Suprapubic skin (tissue), 4 donors: ENCODE data around the gene SMC2. TPM values are rescaled to one million over a fixed set of nuclear protein-coding genes. Genes with fewer than 3 reads are reported as not detected.
A peak's percentile ranks its signal among the peaks of the same experiment; 100 is the strongest.

Experiments used
- DNase-seq, 2 donors: peaks; one replicate each; pipeline ENCODE4 v3.0.0-alpha.2; 2019; ENCODE audit warnings: low spot score in 2 of 2
- H3K27ac ChIP-seq: fragments of 200-600 bp; sonication (generic); one replicate; pipeline ENCODE4 v1.5.1; 2019
- H3K27me3 ChIP-seq: fragments of 200-600 bp; sonication (generic); one replicate; pipeline ENCODE4 v1.5.1; 2019
- H3K36me3 ChIP-seq: fragments of 200-600 bp; sonication (generic); one replicate; pipeline ENCODE4 v1.5.1; 2019
- H3K4me1 ChIP-seq: fragments of 200-600 bp; sonication (generic); one replicate; pipeline ENCODE4 v1.5.1; 2019
- H3K4me3 ChIP-seq: fragments of 200-600 bp; sonication (generic); one replicate; pipeline ENCODE4 v1.5.1; 2019; ENCODE audit warnings: mild to moderate bottlenecking
- H3K9me3 ChIP-seq: fragments of 200-600 bp; sonication (generic); one replicate; pipeline ENCODE4 v1.5.1; 2019
- EP300 ChIP-seq: sonication (generic); formaldehyde crosslinking; IDR thresholded peaks from one replicate; pipeline ENCODE4 v1.6.1; 2017; ENCODE audit warnings: antibody characterized with exemption
- POLR2A ChIP-seq, 2 donors: fragments of 450-650 bp; IDR thresholded peaks; one replicate each; pipeline ENCODE4 v1.6.1; 2017; ENCODE audit warnings: antibody characterized with exemption in 2 of 2, mild to moderate bottlenecking in 2 of 2, moderate library complexity in 2 of 2
- POLR2AphosphoS5 ChIP-seq, 3 donors: sonication (generic); formaldehyde crosslinking; IDR thresholded peaks; one replicate each; pipeline ENCODE4 v1.6.1; 2017; ENCODE audit warnings: antibody characterized with exemption in 3 of 3
- WGBS: methylation state at CpG from one replicate; pipeline ENCODE4 v1.1.5; 2018; 5-methylcytosine and 5-hydroxymethylcytosine counted together
- total RNA-seq, 4 donors: library from RNA; depleted of rRNA; stranded (reverse); fragments of >200 nt; gene quantifications; one replicate each; pipeline ENCODE4 v1.1.0, GENCODE V29; 2016
- TF ChIP-seq, protein P1 (sequence below), 2 donors: fragments of 200-600 bp in 1 of 2; fragments of 450-650 bp in 1 of 2; sonication (generic) in 1 of 2; IDR thresholded peaks; one replicate each; pipeline ENCODE4 v1.5.1; 2016 to 2019; ENCODE audit warnings: antibody characterized with exemption in 2 of 2, mild to moderate bottlenecking in 1 of 2, moderate library complexity in 1 of 2

The SMC2 gene
- total RNA-seq, 4 donors from 2014 or later, result 7.7 to 9.7 (median 8.4) TPM

DNA sequence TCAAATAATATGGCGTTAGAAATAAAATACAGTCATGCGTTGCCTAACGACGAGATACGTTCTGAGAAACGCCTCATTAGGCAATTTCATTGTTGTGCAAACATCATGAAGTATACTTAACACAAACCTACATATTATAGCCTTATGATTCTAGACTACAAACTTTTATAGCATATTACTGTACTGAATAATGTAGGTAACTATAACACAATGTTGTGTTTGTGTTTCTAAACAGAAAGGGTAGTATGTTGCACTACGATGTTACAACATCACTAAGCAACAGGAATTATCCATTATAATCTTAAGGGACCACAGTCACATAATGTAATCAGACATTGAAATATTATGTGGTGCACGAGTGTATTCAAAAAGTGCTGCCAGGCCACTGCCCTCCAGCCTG lies 3.0 kb upstream of the SMC2 start:
- TF ChIP-seq POLR2A (IDR thresholded peaks at IDR 0.05), result no peak
- no peak for TF ChIP-seq EP300
- no peak for TF ChIP-seq POLR2AphosphoS5 (IDR thresholded peaks at IDR 0.05)
- TF ChIP-seq, protein P1, sequence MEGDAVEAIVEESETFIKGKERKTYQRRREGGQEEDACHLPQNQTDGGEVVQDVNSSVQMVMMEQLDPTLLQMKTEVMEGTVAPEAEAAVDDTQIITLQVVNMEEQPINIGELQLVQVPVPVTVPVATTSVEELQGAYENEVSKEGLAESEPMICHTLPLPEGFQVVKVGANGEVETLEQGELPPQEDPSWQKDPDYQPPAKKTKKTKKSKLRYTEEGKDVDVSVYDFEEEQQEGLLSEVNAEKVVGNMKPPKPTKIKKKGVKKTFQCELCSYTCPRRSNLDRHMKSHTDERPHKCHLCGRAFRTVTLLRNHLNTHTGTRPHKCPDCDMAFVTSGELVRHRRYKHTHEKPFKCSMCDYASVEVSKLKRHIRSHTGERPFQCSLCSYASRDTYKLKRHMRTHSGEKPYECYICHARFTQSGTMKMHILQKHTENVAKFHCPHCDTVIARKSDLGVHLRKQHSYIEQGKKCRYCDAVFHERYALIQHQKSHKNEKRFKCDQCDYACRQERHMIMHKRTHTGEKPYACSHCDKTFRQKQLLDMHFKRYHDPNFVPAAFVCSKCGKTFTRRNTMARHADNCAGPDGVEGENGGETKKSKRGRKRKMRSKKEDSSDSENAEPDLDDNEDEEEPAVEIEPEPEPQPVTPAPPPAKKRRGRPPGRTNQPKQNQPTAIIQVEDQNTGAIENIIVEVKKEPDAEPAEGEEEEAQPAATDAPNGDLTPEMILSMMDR (IDR thresholded peaks at IDR 0.05), result no peak
- Histone ChIP-seq H3K4me3 (no peak overlapping the region), H3K4me1 (peaks cover 24% of the 10 kb centered on the region), H3K27me3 (no peaks in the 10 kb centered on the region), H3K36me3 (no peaks in the 10 kb centered on the region), H3K27ac (no peak overlapping the region), H3K9me3 (no peaks in the 10 kb centered on the region)
- 71% methylated on average over 8 of the region's 8 CpGs for WGBS
- DNase-seq, result no peak

DNA sequence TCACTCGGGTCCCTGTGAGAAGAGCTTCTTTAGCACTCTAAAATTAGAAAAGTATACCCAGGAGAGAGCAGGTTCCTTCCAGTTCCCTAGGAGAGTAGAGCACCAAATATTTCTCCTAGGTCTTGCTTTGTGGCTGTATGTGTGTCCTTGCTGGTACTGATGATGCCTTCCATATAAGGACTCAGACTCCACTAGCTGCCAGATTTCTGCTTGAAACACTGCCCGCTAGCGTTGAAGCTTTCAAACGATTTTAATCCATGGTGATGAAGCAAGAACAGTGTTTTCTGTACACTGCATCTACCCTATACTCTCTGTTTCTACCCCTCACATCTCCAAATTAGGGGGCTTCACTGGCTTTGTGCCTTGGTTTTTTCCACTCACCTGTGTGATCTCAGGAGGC lies 2.4 kb upstream of the SMC2 start:
- no peaks in the 10 kb centered on the region for H3K9me3 ChIP-seq
- no peaks in the 10 kb centered on the region for H3K36me3 ChIP-seq
- H3K27ac ChIP-seq, result no peak overlapping the region
- no peaks in the 10 kb centered on the region for H3K27me3 ChIP-seq
- H3K4me3 ChIP-seq, result no peak overlapping the region
- TF ChIP-seq, protein P1 (IDR thresholded peaks at IDR 0.05), result no peak
- TF ChIP-seq EP300, result no peak
- TF ChIP-seq POLR2A (IDR thresholded peaks at IDR 0.05), result no peak
- no peak for TF ChIP-seq POLR2AphosphoS5 (IDR thresholded peaks at IDR 0.05)
- no peak for DNase-seq
- WGBS, result 57% methylated on average over 4 of the region's 4 CpGs
- peaks cover 24% of the 10 kb centered on the region for H3K4me1 ChIP-seq

DNA sequence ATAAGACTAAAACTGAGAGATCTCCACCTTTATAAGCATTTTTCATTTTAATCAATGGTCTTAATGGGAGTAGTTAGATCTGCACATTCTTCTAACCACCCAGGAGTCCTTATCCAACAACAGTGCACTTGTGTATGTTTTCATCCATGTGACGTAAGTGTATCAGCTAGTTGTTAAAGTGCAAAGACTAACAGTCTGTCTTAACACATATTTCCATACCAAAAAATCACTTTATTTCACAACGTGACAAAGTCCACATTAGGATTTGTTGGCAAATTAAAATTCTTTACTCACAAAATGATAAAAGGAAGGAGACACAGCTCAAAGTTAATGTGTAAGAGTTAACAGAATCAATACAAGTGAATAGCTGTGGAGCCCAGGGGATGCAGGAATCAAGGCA lies 1.9 kb upstream of the SMC2 start:
- Histone ChIP-seq H3K36me3 (no peaks in the 10 kb centered on the region), H3K27me3 (no peaks in the 10 kb centered on the region), H3K27ac (no peak overlapping the region), H3K4me3 (no peak overlapping the region), H3K9me3 (no peaks in the 10 kb centered on the region), H3K4me1 (peaks cover 24% of the 10 kb centered on the region)
- no peak for DNase-seq
- TF ChIP-seq POLR2A (IDR thresholded peaks at IDR 0.05) (no peak), POLR2AphosphoS5 (IDR thresholded peaks at IDR 0.05) (no peak), EP300 (no peak)
- TF ChIP-seq, protein P1 (IDR thresholded peaks at IDR 0.05), result no peak
- 48% methylated on average over 2 of the region's 2 CpGs for WGBS

DNA sequence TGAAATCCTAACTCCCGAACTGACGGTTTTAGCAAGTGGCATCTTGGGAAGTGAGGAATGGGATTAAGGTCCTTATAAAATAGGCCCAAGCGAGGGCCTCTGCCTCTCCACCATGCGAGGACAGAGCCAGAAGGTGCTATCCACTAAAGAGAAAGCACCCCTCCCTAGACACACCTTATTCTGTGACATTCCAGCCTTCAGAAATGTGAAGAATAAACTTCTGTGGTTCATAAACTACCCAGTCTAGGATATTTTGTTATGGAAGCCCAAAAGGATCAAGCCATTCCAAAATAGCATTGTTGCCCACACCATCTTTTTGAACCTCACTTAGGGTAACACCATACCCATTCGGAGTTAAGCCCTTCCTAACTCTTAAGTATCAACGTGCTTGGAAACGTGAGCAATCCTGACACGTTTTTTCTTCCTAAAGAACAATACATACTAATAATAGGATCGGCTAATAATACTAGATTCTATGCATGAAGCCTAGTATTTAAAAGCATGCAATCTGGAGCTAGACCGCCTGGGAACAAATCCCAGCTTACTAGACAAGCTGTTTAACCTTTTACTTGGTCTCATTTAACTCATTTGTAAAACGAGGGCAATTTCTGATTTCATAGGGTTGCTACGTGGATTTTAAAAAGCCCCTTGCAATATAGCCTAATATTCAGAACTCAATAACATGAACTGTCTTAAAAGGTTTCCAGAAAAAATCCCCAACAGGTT lies 1.1 kb upstream of the SMC2 start:
- Histone ChIP-seq H3K4me3 (peak overlapping the region; percentile 88), H3K9me3 (no peaks in the 10 kb centered on the region), H3K27me3 (no peaks in the 10 kb centered on the region), H3K36me3 (no peaks in the 10 kb centered on the region), H3K4me1 (peaks cover 24% of the 10 kb centered on the region), H3K27ac (peak overlapping the region; percentile 96)
- 22% methylated on average over 12 of the region's 12 CpGs for WGBS
- no peak for DNase-seq
- TF ChIP-seq, protein P1 (IDR thresholded peaks at IDR 0.05), result no peak
- TF ChIP-seq POLR2AphosphoS5 (IDR thresholded peaks at IDR 0.05) (no peak), EP300 (no peak), POLR2A (IDR thresholded peaks at IDR 0.05) (no peak)

DNA sequence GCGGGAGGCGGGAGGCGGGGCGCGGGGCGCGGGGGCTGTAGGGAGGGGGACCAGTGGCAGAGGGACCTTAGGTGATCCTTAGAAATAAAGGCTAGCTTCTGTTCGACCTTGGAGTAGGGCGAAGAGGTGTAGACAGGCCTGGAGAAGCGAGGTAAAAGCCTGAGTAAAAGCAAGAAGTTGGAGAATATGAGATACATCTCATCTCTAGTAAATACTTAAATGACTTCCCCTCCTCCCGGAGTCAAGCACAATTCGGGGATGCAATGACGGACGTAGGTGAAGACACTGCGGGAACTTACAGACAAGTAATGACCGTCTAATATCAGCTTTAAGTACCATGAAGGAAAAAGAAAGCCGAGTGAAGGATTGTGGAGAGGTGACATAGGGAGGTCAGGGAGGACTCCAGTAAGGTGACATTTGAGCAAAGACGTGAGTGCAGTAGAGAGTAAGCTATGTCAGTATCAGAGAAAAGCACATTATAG lies 466 bp downstream of the SMC2 start:
- TF ChIP-seq POLR2A (IDR thresholded peaks at IDR 0.05), result no peak
- TF ChIP-seq, protein P1 (IDR thresholded peaks at IDR 0.05), result no peak
- no peak for TF ChIP-seq EP300
- TF ChIP-seq POLR2AphosphoS5 (IDR thresholded peaks at IDR 0.05), result no peak
- Histone ChIP-seq H3K4me1 (peaks cover 24% of the 10 kb centered on the region), H3K9me3 (no peaks in the 10 kb centered on the region), H3K27me3 (no peaks in the 10 kb centered on the region), H3K36me3 (no peaks in the 10 kb centered on the region), H3K27ac (peak overlapping the region; percentile 96), H3K4me3 (peak overlapping the region; percentile 88)
- under 1% methylated on average over 17 of the region's 18 CpGs for WGBS
- DNase-seq, result no peak
